ENCODE measurements around the gene PPP2R2C.

DNA sequence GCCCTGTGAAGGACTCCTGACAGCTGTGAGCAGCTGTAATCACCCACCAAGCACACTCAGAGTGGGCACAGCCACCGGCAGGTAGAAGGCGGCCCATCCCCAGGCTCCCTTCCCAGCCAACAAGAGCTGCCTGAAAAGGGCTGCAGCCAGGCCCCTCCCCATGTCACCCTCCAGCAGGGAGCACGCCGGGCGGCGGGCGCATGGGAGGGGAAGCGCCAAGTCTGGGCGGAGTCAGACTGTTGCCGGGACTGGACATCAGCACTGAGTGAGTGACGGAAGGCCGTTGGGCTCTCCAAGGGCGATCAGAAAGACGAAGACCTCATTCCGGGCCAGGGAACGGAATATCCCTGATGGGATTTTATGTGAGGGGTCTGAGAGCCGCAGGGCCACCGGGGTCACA lies 82.1 kb downstream of the PPP2R2C start:
- TF ChIP-seq, protein P1, sequence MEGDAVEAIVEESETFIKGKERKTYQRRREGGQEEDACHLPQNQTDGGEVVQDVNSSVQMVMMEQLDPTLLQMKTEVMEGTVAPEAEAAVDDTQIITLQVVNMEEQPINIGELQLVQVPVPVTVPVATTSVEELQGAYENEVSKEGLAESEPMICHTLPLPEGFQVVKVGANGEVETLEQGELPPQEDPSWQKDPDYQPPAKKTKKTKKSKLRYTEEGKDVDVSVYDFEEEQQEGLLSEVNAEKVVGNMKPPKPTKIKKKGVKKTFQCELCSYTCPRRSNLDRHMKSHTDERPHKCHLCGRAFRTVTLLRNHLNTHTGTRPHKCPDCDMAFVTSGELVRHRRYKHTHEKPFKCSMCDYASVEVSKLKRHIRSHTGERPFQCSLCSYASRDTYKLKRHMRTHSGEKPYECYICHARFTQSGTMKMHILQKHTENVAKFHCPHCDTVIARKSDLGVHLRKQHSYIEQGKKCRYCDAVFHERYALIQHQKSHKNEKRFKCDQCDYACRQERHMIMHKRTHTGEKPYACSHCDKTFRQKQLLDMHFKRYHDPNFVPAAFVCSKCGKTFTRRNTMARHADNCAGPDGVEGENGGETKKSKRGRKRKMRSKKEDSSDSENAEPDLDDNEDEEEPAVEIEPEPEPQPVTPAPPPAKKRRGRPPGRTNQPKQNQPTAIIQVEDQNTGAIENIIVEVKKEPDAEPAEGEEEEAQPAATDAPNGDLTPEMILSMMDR (conservative IDR thresholded peaks at IDR 0.05; ENCODE audit: low read depth, low read length): no peak
- TF ChIP-seq POLR2A (IDR thresholded peaks at IDR 0.05; ENCODE audit: low read depth, low read length) (no peak), RAD21 (IDR thresholded peaks at IDR 0.05; ENCODE audit: low read length) (no peak), NFE2L2 (IDR thresholded peaks at IDR 0.05; ENCODE audit: low read depth, low read length) (no peak), CEBPB (IDR thresholded peaks at IDR 0.05; ENCODE audit: low read depth, low read length) (no peak), RFX5 (IDR thresholded peaks at IDR 0.05; ENCODE audit: low read depth, low read length) (no peak), MXI1 (IDR thresholded peaks at IDR 0.05; ENCODE audit: borderline replicate concordance, low read depth, low read length) (no peak), BHLHE40 (IDR thresholded peaks at IDR 0.05; ENCODE audit: low read depth, low read length) (no peak), SMC3 (IDR thresholded peaks at IDR 0.05; ENCODE audit: low read depth, low read length) (no peak), CHD1 (IDR thresholded peaks at IDR 0.05; ENCODE audit: low read depth, low read length) (no peak), MAZ (IDR thresholded peaks at IDR 0.05; ENCODE audit: borderline replicate concordance, low read depth, low read length) (no peak)
- TF ChIP-seq, protein P2, sequence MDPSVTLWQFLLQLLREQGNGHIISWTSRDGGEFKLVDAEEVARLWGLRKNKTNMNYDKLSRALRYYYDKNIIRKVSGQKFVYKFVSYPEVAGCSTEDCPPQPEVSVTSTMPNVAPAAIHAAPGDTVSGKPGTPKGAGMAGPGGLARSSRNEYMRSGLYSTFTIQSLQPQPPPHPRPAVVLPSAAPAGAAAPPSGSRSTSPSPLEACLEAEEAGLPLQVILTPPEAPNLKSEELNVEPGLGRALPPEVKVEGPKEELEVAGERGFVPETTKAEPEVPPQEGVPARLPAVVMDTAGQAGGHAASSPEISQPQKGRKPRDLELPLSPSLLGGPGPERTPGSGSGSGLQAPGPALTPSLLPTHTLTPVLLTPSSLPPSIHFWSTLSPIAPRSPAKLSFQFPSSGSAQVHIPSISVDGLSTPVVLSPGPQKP (IDR thresholded peaks at IDR 0.05; ENCODE audit: borderline replicate concordance, low read depth, low read length): no peak

Data from IMR-90 (cell line).